HepG2 (cell line): ENCODE results near the gene ECSCR. TPM values are rescaled to one million over a fixed set of nuclear protein-coding genes. Genes with fewer than 3 reads are reported as not detected.
A peak's percentile ranks its signal among the peaks of the same experiment; 100 is the strongest.

Experiments
- AGO1 ChIP-seq: fragments of 200-400 bp; formaldehyde crosslinking; IDR thresholded peaks from 2 replicates; pipeline ENCODE4 v1.6.1; 2017; ENCODE audit warnings: mild to moderate bottlenecking, low read depth, low read length, moderate library complexity; ENCODE audit not compliant: poor library complexity, severe bottlenecking
- DR1 ChIP-seq: sonication (generic); formaldehyde crosslinking; IDR thresholded peaks from 2 replicates; pipeline ENCODE4 v1.8.0; 2021; ENCODE audit warnings: mild to moderate bottlenecking, missing genetic modification reagents, inconsistent platforms
- E2F2 ChIP-seq: sonication (generic); formaldehyde crosslinking; IDR thresholded peaks from 2 replicates; pipeline ENCODE4 v1.4.0; 2020; ENCODE audit warnings: missing genetic modification reagents, borderline replicate concordance
- HBP1 ChIP-seq: IDR thresholded peaks from 2 replicates; pipeline ENCODE4 v1.6.1; 2016; ENCODE audit warnings: low read depth, control low read depth
- HDAC6 ChIP-seq: fragments of 200-600 bp; sonication (generic); IDR thresholded peaks from 2 replicates; pipeline ENCODE4 v1.7.0; 2017; ENCODE audit warnings: mild to moderate bottlenecking, antibody characterized with exemption, low read length, low read depth
- HOXA5 ChIP-seq: sonication (generic); formaldehyde crosslinking; IDR thresholded peaks from 2 replicates; pipeline ENCODE4 v1.4.0; 2020; ENCODE audit warnings: missing genetic modification reagents
- MAFG ChIP-seq: sonication (generic); formaldehyde crosslinking; IDR thresholded peaks from 2 replicates; pipeline ENCODE4 v1.5.1; 2020; ENCODE audit warnings: mild to moderate bottlenecking, missing genetic modification reagents
- NFKBIZ ChIP-seq: IDR thresholded peaks from 2 replicates; pipeline ENCODE4 v1.6.1; 2018; ENCODE audit warnings: missing genetic modification reagents, missing compliant biosample characterization
- NPAS2 ChIP-seq: sonication (generic); formaldehyde crosslinking; IDR thresholded peaks from 2 replicates; pipeline ENCODE4 v1.8.0; 2022; ENCODE audit warnings: mild to moderate bottlenecking, missing genetic modification reagents, borderline replicate concordance
- PITX1 ChIP-seq: sonication (generic); formaldehyde crosslinking; IDR thresholded peaks from 2 replicates; pipeline ENCODE4 v1.5.1; 2020; ENCODE audit warnings: mild to moderate bottlenecking, missing genetic modification reagents
- POGZ ChIP-seq: sonication (generic); formaldehyde crosslinking; IDR thresholded peaks from 2 replicates; pipeline ENCODE4 v1.4.0; 2020; ENCODE audit warnings: mild to moderate bottlenecking, missing genetic modification reagents
- SAFB2 ChIP-seq: sonication (generic); formaldehyde crosslinking; IDR thresholded peaks from 2 replicates; pipeline ENCODE4 v1.5.1; 2020; ENCODE audit warnings: missing genetic modification reagents, low read depth, mild to moderate bottlenecking, borderline replicate concordance
- TAF15 ChIP-seq: fragments of 200-400 bp; formaldehyde crosslinking; IDR thresholded peaks from one replicate; pipeline ENCODE4 v1.6.1; 2018; ENCODE audit warnings: mild to moderate bottlenecking, low read depth, low read length; ENCODE audit not compliant: poor library complexity, severe bottlenecking
- TRIM24 ChIP-seq: sonication (generic); formaldehyde crosslinking; IDR thresholded peaks from 2 replicates; pipeline ENCODE4 v1.8.0; 2022; ENCODE audit warnings: mild to moderate bottlenecking, missing genetic modification reagents
- XBP1 ChIP-seq: sonication (generic); formaldehyde crosslinking; IDR thresholded peaks from 2 replicates; pipeline ENCODE4 v1.5.0; 2020; ENCODE audit warnings: missing genetic modification reagents
- ZNF101 ChIP-seq: sonication (generic); formaldehyde crosslinking; IDR thresholded peaks from 2 replicates; pipeline ENCODE4 v1.4.0; 2020; ENCODE audit warnings: mild to moderate bottlenecking, low read depth, missing genetic modification reagents, borderline replicate concordance
- ZNF33A ChIP-seq: sonication (generic); formaldehyde crosslinking; IDR thresholded peaks from 2 replicates; pipeline ENCODE4 v1.5.1; 2020; ENCODE audit warnings: missing genetic modification reagents, mild to moderate bottlenecking, moderate library complexity, borderline replicate concordance
- ZNF432 ChIP-seq: sonication (generic); formaldehyde crosslinking; IDR thresholded peaks from 2 replicates; pipeline ENCODE4 v1.5.0; 2020; ENCODE audit warnings: missing genetic modification reagents, mild to moderate bottlenecking, borderline replicate concordance
- ZNF512 ChIP-seq: sonication (generic); formaldehyde crosslinking; IDR thresholded peaks from 2 replicates; pipeline ENCODE4 v1.4.0; 2020; ENCODE audit warnings: mild to moderate bottlenecking, missing genetic modification reagents
- ZNF556 ChIP-seq: sonication (generic); formaldehyde crosslinking; IDR thresholded peaks from 2 replicates; pipeline ENCODE4 v1.4.0; 2020; ENCODE audit warnings: mild to moderate bottlenecking, missing genetic modification reagents, borderline replicate concordance
- ZNF576 ChIP-seq: sonication (generic); formaldehyde crosslinking; IDR thresholded peaks from 2 replicates; pipeline ENCODE4 v1.4.0; 2020; ENCODE audit warnings: mild to moderate bottlenecking, missing genetic modification reagents
- ZNF639 ChIP-seq: conservative IDR thresholded peaks from 2 replicates; pipeline ENCODE4 v1.6.1; 2018; ENCODE audit warnings: missing genetic modification reagents
- ZNF746 ChIP-seq: sonication (generic); formaldehyde crosslinking; IDR thresholded peaks from 2 replicates; pipeline ENCODE4 v1.8.0; 2022; ENCODE audit warnings: mild to moderate bottlenecking, missing genetic modification reagents
- ZNF839 ChIP-seq: sonication (generic); formaldehyde crosslinking; IDR thresholded peaks from 2 replicates; pipeline ENCODE4 v1.4.0; 2020; ENCODE audit warnings: missing genetic modification reagents, mild to moderate bottlenecking, borderline replicate concordance
- polyA plus RNA-seq, 8 experiments: library from polyadenylated mRNA; depleted of rRNA in 3 of 8; stranded (reverse) in 7 of 8; unstranded in 1 of 8; fragments of >200 nt; fragmentation: Illumina TruSeq in 4 of 8; extraction: Trizol in 4 of 8; gene quantifications; 2 replicates each; pipeline versions ENCODE4 v1.2.1 to v1.2.3, GENCODE V29; 2011 to 2016; ENCODE audit warnings: low read depth in 4 of 8, missing spikeins in 1 of 8, mixed read lengths in 1 of 8; ENCODE audit not compliant: insufficient read depth in 1 of 8
- total RNA-seq, 5 experiments: library from RNA; depleted of rRNA; stranded (reverse); fragments of >200 nt; fragmentation: Illumina TruSeq; extraction: Trizol; gene quantifications; 2 replicates each; pipeline ENCODE4 v1.2.3, GENCODE V29; 2016; ENCODE audit warnings: low read depth in 1 of 5

The ECSCR gene
- total and polyA plus RNA-seq, 2 of the 13 experiments (the other 11 are each of a cell fraction or from before 2014, with no cell fraction given) = 0.18 TPM; not detected in 1

- TF ChIP-seq ZNF33A (CRISPR knock-in tag) = no peak
- 0 out of 2 replicates have a peak, but pooled peaks have one; percentile 39 for TF ChIP-seq E2F2 (CRISPR knock-in tag)
- peak; percentile 29; the same call in 1 of the 2 replicates for TF ChIP-seq DR1 (CRISPR knock-in tag)
- no peak for TF ChIP-seq NPAS2 (CRISPR knock-in tag)
- no peak for TF ChIP-seq ZNF746
- peak; percentile 71 for TF ChIP-seq AGO1
- TF ChIP-seq ZNF839 (CRISPR knock-in tag) = peak; percentile 70; the same call in 1 of the 2 replicates
- no peak for TF ChIP-seq SAFB2 (CRISPR knock-in tag)
- no peak for TF ChIP-seq ZNF576 (CRISPR knock-in tag)
- no peak for TF ChIP-seq MAFG (CRISPR knock-in tag)
- TF ChIP-seq ZNF639 (CRISPR knock-in tag) = no peak
- TF ChIP-seq ZNF432 = no peak
- no peak for TF ChIP-seq NFKBIZ (CRISPR knock-in tag)
- no peak for TF ChIP-seq TRIM24 (CRISPR knock-in tag)
- no peak for TF ChIP-seq ZNF512 (CRISPR knock-in tag)
- peak; percentile 48; the same call in 1 of the 2 replicates for TF ChIP-seq POGZ (CRISPR knock-in tag)
- TF ChIP-seq HDAC6 = no peak
- TF ChIP-seq TAF15 = no peak
- TF ChIP-seq PITX1 (CRISPR knock-in tag) = peak; percentile 53
- TF ChIP-seq HBP1 (CRISPR knock-in tag) = peak; percentile 62
- TF ChIP-seq XBP1 (CRISPR knock-in tag) = no peak
- TF ChIP-seq ZNF556 (CRISPR knock-in tag) = no peak
- peak; percentile 72; the same call in 1 of the 2 replicates for TF ChIP-seq HOXA5 (CRISPR knock-in tag)
- TF ChIP-seq ZNF101 = no peak
These were observed 58.6 kb downstream of the ECSCR start, which contains the start of gene SPATA24 (continued) for GRCh38 chr5:139403787-139404483.
